ENCODE data around the gene CYB5R3.

DNA sequence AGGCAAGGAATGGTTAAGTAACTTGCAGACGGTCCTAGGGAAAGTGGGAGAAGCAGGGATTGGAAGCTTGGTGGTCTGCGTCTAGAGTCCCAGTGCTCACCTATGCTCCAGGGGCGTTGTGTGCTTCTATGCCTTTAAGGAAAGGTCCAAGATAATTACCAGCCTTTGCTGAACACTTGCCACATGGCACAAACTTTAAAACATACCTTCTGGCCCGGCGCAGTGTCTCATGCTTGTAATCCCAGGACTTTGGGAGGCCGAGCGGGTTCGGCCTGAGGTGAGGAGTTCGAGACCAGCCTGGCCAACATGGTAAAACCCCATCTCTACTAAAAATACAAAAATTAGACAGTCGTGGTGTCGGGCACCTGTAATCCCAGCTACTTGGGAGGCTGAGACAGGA lies 36.9 kb downstream of the CYB5R3 start:
- TF ChIP-seq, protein P1, sequence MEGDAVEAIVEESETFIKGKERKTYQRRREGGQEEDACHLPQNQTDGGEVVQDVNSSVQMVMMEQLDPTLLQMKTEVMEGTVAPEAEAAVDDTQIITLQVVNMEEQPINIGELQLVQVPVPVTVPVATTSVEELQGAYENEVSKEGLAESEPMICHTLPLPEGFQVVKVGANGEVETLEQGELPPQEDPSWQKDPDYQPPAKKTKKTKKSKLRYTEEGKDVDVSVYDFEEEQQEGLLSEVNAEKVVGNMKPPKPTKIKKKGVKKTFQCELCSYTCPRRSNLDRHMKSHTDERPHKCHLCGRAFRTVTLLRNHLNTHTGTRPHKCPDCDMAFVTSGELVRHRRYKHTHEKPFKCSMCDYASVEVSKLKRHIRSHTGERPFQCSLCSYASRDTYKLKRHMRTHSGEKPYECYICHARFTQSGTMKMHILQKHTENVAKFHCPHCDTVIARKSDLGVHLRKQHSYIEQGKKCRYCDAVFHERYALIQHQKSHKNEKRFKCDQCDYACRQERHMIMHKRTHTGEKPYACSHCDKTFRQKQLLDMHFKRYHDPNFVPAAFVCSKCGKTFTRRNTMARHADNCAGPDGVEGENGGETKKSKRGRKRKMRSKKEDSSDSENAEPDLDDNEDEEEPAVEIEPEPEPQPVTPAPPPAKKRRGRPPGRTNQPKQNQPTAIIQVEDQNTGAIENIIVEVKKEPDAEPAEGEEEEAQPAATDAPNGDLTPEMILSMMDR (IDR thresholded peaks at IDR 0.05 in 8 of 11, conservative IDR thresholded peaks at IDR 0.05 in 3 of 11): no peak
- TF ChIP-seq POLR2A (IDR thresholded peaks at IDR 0.05) (no peak), POLR2AphosphoS5 (IDR thresholded peaks at IDR 0.05) (no peak)
